HFF-Myc (cell line): Measurements from ENCODE around the gene IREB2.

Source experiments
- DNase-seq: peaks from one replicate; pipeline ENCODE4 v3.0.0-alpha.2; 2011; ENCODE audit warnings: low read depth; ENCODE audit errors: extremely low read depth
- H3K4me3 ChIP-seq: replicated peaks from 2 replicates; pipeline ENCODE4 v1.5.1; 2011; ENCODE audit warnings: low read depth, mild to moderate bottlenecking, control low read depth, low read length
- TF ChIP-seq, protein P1 (sequence below): IDR thresholded peaks from 2 replicates; pipeline ENCODE4 v1.5.1; 2012; ENCODE audit warnings: mild to moderate bottlenecking, low read depth, low read length, control low read depth; ENCODE audit errors: missing control alignments

The IREB2 gene

DNA sequence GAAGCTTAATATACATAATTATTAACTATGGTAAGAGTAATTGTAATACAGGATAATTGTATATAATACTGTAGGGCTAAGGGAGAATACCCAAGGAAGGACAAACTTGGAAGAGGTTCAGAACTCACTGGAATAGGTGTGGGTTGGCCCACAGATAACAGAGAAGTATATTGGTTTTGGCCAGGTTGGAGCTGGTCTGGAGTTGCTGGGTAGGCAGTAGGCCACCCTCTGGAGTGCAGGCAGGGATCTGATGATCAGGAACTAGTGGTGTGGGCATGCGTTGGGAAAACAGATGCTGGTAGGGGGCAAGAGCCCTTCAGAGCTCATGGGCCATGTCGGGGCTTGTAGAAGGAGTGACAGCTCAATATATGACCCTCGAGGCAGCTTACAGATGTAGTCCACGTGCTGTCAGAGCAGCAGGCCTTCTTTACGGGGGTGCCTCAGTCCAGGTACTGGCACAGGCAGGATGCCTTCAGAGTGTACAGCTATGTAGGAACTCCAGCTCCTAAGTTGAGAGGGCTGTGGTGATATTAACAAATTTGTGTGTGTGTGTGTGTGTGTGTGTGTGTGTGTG is 12.4 kb downstream of the IREB2 start:
- H3K4me3 ChIP-seq = no peak overlapping the region
- TF ChIP-seq, protein P1, sequence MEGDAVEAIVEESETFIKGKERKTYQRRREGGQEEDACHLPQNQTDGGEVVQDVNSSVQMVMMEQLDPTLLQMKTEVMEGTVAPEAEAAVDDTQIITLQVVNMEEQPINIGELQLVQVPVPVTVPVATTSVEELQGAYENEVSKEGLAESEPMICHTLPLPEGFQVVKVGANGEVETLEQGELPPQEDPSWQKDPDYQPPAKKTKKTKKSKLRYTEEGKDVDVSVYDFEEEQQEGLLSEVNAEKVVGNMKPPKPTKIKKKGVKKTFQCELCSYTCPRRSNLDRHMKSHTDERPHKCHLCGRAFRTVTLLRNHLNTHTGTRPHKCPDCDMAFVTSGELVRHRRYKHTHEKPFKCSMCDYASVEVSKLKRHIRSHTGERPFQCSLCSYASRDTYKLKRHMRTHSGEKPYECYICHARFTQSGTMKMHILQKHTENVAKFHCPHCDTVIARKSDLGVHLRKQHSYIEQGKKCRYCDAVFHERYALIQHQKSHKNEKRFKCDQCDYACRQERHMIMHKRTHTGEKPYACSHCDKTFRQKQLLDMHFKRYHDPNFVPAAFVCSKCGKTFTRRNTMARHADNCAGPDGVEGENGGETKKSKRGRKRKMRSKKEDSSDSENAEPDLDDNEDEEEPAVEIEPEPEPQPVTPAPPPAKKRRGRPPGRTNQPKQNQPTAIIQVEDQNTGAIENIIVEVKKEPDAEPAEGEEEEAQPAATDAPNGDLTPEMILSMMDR = no peak
- no peak for DNase-seq

DNA sequence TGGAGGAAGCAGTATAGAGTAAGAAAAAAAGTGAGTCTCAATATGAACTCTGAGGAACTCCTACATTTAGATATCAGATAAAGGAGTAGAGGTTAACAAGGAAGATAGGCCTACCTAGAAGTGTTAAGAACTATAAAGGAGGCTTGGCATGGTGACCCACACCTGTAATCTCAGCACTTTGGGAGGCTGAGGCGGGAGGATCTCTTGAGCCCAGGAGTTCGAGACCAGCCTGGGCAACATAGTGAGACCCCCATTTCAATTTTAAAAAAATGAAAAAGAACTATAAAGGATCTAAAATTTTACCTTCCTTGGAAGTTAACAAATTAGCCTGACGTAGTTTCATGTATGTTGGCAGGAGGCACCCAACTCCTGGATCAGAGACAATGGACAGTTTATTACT is 14.5 kb downstream of the IREB2 start:
- TF ChIP-seq, protein P1 = no peak
- no peak overlapping the region for H3K4me3 ChIP-seq
- DNase-seq = no peak

DNA sequence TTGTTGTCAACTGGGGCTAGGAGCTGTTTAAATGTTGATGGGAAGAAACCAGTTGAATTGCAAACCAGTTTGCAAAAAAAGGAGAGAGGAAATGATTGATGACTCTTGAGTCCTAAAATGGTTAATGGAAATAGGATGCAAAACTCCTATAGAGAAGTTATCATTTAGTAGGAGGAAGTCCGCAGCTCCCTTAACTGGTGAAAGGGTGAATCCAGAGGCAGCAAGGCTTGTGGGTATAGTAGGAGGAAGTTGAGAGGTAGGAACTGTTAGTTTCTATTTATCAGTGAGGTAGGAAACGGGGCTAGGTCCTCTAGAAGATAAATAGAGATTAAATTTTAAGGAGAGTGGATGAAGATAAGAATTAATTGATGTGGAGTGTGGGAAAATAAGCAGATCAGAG is 15.4 kb downstream of the IREB2 start:
- TF ChIP-seq, protein P1 = no peak
- no peak overlapping the region for H3K4me3 ChIP-seq
- DNase-seq = no peak

DNA sequence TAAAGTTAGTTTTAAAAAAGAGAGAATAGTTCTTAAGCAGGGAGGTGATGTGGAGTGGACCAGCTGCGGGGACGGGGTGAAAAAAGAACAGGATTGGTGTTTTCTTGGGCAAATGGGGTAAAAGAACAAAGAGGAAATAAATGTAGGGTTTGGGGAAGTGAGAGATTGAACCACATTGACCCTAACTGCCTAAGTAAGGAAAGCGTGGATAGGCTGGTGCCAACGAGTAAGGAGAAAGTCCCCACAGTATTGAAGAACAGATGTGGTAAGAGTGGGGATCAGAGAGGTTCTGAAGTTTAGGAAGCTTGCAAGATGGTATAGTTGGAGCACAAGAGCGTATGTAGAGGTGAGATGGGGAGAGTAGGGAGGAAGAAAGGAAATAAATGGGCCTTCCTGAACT is 17.0 kb downstream of the IREB2 start:
- TF ChIP-seq, protein P1 = no peak
- H3K4me3 ChIP-seq = no peak overlapping the region
- DNase-seq = no peak

DNA sequence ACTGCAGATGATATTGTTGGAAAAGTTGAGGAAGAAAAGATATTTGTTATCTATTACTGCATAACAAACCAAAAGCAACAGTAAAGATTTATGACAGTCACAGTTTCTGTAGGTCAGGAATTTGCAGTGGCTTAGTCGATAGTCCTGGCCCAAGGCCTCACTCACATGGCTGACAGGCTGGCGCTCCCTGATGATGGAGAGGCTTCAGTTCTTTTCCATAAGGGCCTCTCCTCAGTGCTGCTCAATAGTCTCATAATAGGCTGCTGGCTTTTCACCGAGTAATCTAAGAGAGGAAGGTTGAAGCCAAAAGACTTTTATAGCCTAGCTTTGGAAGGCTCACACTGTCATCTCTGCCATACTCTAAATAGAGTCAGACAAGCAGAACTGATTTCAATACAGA is 17.7 kb downstream of the IREB2 start:
- no peak overlapping the region for H3K4me3 ChIP-seq
- TF ChIP-seq, protein P1 = no peak
- DNase-seq = no peak

DNA sequence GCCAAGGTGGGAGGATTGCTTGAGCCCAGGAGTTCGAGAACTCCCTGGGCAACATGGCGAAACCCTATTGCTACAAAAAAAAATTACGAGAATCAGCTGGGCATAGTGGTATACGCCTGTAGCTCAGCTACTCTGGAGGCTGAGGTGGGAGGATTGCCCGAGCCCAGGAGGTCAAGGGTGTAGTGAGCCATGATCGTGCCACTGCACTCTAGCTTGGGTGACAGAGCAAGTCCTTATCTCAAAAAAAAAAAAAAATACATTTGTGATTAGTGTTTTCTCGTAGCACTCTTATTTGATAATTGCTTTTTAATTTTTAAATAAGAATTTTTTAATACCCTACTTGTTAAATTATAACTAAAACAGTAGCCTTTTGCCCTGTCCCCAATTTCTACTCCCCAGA is 18.4 kb downstream of the IREB2 start:
- H3K4me3 ChIP-seq = no peak overlapping the region
- TF ChIP-seq, protein P1 = no peak
- DNase-seq = no peak

DNA sequence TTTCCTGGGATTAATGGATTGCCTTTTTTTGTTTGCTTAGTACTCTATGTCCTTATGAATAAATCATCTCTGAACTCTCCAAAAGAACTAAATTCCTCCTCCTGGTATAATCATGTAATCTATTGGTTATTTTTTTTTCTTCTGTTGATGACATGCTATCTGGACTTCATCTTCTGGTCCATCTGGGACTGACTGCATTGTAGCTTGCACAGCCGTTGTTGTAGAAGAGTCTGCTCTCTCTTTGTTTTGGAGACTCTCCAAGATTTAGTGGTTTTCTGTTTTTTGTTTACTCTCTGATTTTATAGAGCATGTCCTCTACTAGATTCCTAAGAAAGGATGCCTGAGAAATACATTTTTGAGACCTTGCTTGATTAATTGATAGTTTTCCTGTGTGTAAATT is 19.1 kb downstream of the IREB2 start:
- TF ChIP-seq, protein P1 = no peak
- H3K4me3 ChIP-seq = no peak overlapping the region
- peak; percentile 48 for DNase-seq
